Frontal cortex (tissue), 4 donors: ENCODE results near the gene AFG3L2. TPM values are rescaled to one million over a fixed set of nuclear protein-coding genes. Genes with fewer than 3 reads are reported as not detected.

Source experiments
- DNase-seq, 2 donors: peaks; one replicate each; pipeline ENCODE4 v3.0.0; 2012; ENCODE audit warnings: low spot score in 2 of 2
- FAIRE-seq: peaks from 2 replicates; lab custom pipeline; 2012; peaks lifted over from hg19 to GRCh38; lab: Jason Lieb, UNC
- total RNA-seq: library from RNA; depleted of rRNA; stranded (reverse); fragments of >200 nt; gene quantifications from one replicate; pipeline ENCODE4 v1.2.3, GENCODE V29; 2014
- donor health status: control.
- donor health status: control.
- donor health status: control.

Gene AFG3L2
- total RNA-seq, 1 donor from 2014 or later = 33.8 TPM

DNA sequence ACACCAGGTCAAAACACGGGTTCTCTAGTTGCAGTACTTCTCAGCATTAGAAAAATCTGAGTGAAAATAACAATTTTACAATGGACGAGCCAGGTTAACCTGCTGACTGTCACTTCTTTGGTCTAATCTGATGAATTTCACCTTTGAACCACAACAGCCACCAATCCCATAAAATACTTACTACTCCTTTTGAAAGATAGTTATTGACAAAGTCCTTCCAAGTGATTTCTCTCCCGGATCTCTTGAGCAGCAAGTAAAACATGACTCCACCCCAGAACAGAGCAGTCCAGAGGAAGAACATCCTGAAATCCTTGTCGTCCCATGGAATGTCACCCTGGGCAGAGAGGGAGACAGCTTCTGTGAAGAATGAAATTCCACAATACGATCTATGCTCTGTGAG, 10.2 kb downstream of the AFG3L2 start:
- FAIRE-seq (no peak), DNase-seq (no peak)

DNA sequence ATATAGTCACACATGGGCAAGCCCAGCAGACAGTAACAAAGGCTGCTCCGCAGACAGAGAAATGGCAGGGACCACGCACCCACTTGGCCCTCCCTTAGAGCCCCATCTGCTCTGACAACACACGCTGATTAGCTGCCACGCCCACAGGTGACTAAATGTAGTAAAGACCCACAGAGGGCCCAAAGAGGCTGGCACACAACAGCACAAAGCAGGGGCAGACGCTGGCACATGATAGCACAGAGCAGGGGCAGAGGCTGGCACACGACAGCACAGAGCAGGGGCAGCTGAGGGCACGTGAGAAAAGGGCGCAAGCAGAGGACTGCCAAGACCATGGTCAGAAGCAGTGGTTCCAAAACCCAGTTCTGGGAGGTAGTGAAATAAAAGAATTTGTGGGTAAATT, 10.6 kb downstream of the AFG3L2 start:
- FAIRE-seq (no peak), DNase-seq (no peak)

DNA sequence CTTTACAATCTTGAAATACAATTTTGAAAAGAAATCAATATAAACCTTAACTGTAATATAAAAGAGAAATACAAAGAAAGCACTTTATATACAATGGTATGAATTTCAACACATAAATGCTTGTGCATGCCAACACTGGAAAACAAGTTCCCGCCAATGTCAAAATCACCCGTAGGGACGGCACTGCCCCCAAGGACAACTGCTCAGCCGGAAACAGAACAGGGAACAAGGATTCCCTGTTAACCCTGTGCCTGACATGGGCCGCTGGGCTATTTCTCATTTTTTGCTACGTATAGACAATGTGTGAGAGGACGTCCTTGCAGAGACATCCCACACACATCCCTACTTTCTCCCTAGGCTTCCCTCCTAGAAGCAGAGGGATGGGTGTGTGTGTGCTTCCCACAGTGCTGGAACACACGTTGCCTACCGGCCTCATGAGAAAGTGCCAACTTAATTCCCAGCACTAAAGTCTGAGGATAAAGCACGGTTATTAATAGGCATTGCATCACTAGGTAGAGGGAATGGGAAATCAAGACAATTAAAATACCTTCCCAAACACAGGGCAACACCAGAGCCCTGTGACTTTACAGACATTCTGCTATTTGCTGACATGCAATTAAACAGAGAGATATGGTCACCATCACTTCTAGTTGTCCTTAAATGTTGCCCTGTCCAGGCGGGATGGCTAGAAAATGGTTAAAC, 14.4 kb downstream of the AFG3L2 start:
- no peak for FAIRE-seq
- DNase-seq = no peak

DNA sequence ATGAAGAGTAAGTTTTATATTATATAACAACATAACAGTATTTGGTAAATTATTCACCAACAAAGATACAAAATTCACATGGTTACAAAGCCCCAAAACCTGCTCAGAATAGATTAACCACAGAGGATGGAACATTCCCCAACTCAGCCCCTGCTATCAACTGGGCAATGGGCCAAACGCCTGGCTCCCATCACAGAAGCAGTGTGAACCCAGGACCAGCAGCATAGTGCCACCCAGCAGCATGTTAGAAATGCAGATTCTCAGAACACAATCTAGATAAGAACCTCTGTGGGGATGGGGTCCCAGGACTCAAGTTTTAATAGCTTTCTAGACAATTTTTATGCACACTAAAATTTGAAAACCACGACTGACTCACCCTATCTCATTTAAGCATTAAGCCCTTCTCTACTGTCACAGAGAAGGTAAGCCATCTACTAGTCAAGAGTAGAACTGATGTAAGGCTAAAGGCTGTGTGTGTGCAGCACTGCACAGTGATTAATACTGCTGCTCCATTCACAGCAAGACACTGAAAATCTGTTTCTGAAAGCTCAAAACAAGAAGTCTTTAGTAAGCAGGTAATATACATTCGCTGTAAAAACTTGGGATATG, 15.2 kb downstream of the AFG3L2 start:
- FAIRE-seq = no peak
- no peak for DNase-seq

DNA sequence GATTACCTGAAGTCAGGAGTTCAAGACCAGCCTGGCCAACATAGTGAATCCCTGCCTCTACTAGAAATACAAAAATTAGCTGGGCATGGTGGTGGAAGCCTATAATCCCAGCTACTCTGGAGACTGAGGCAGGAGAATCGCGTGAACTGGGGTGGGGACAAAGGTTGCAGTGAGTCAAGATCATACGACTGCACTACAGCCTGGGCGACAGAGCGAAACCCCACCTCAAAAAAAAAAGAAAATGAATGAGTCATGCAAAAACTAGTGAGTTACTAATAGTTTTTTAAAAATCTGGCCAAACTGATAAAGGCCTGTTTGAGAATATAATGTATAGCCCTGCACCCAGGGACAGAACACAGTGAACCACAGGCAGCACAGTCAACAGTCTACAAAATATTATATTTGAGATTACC, 17.5 kb downstream of the AFG3L2 start:
- no peak for DNase-seq
- no peak for FAIRE-seq

DNA sequence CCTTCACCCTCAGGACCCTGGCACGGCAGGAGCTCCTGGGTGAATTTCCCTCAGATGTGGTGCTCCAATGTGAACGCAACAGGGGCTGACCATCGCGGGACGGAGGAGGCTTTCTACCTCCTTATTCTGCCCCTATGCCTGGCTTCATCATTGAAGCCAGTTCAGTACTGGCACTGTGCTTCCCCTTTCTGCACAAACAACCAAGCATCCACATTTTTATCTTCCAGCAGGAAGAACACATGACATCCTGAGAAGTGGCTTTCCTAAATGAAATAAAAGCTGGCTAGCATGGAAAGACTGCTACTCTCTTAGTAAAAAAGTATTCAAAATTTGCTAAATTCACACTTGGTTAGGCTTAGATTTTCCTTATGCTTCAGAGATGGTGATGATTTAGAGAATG, 24.8 kb downstream of the AFG3L2 start:
- FAIRE-seq = no peak
- DNase-seq = no peak

DNA sequence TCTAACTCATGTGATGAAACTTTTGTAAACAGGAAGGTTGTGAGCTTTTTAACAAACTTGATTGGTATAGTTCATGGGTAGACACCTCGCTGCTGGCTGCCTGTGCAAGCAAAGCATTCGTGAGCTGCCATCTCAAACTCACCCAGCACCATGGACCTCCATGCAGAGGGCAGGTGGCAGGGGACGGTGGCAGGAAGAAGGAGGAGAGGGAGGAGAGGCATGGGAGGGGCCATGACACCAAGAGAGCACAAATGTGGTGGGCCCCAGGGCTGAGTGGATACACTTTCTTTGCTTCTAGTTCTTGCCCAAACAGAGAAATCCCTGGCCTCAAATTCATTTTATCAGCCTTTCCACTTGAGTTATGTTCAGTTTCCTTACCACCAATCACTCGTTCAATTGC, 29.1 kb downstream of the AFG3L2 start:
- no peak for DNase-seq
- FAIRE-seq = no peak

DNA sequence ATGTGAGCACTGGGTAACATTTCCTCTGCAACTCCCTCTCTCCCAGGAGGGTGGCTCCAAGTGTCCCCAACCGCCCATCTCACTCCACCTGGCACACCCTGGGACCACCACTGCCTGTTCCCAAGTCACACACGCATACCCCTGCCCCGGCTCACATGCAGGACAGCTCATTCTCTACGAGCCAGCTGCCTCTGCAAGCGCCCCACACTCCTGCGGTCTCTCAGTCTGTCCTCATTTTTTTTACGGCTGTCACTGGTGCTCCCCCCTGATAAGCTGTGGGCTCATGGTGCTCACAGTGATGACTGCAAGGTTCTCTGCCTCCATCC, 30.8 kb downstream of the AFG3L2 start:
- FAIRE-seq = no peak
- no peak for DNase-seq

DNA sequence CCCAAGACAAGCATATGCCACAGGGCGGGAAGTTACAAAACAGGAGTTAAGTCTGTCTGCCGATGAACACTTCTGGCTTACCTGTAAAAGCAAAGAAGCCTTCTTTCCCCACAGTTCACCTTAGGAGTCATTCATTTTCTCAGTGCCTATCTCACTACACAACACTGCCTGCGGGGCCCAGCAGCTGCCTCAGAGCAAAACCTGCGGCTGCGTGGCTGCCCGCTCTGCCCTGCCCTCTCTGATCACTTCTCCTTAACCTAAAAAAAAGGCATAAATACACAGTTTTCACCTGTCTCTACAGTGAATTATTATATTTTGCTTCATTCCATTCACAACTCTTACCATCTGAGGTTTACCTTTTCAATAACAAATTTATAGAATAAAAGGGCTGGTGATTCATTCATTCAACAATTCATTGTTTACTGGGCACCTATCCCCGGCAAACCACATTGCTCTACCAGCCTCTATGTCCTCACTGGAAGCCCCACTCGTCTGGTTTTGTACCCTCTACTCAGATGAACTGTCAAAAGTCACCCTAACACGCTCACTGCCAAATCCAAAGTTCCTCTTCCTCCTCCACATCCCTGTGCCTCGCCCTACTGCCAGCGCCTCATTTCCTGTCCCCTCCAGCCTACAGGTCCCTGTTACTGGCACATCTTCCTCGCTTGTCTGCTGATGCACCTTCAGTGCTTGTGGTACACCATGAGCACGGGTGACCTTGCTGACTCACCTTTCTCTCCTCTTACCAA, 31.4 kb downstream of the AFG3L2 start:
- no peak for FAIRE-seq
- no peak for DNase-seq

DNA sequence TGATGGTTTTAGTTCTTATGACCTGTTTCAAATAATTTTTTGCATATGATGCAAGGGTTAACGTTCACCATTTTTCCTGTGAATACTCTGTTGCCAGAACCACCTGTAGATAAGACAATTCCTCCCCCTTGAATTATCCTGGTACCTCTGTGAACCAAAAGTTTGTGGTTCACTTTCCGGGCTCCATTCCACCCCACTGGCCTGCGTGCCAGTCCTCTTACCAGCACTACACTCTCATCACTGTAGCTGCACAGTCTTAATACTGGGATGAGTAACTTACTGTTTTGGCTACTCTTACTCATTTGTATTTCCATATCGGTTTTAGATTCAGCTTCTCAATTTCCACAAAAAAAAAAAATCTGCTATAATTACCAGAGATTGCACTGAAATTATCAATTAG, 34.4 kb downstream of the AFG3L2 start:
- no peak for FAIRE-seq

DNA sequence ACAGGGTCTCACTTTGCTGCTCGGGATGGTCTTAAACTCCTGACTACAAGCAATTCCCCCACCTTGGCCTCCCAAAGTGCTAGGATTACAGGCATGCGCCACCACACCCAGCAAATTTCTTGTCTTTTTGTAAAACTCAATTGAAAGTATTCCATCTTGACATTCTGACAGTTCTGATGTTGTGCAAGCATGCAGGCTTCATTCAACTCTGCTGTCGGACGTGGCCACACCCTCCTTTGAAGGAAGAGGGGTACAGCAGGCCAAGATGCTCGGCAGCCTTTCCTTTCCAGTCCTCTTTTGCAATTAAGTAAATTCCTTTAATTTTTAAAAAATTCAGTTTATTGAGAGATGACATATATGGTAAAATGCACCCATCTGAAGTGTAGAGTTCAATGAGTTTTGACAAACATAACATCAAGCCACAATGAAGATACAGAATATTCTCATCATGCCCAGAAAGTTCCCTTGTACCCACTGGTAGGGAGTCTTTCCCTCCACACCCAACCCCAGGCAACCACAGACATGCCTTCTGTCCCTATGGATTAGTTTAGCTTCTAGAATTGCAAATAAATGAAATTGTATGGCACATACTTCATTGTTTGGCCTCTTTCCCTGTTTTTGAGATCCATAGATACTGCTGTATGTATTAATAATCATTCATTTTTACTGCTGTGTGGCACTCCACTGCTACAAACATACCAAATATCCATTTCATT, 35.9 kb downstream of the AFG3L2 start:
- FAIRE-seq = no peak
- no peak for DNase-seq

More for the DNA sequence above, 34.4 kb downstream of the AFG3L2 start:
- DNase-seq = no peak

DNA sequence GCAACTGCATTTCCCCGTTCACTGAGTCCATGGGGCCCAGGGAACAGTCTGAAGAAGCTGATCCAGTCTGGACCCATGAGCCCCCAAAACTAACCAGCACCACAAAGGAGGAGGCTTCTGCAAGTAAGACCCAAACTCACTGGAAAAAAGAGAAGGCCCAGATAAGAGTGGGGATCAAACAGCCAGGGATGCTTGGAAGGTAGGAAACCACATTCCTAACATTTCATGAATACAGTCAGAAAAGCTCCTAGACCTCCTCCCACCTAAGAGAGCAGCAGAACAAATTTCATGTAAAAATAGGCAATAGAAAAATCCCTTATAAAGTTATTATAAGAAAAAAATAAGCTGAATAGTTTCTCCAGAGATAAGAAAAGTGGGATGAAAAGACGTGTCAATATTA, 38.6 kb downstream of the AFG3L2 start:
- no peak for FAIRE-seq
- no peak for DNase-seq

DNA sequence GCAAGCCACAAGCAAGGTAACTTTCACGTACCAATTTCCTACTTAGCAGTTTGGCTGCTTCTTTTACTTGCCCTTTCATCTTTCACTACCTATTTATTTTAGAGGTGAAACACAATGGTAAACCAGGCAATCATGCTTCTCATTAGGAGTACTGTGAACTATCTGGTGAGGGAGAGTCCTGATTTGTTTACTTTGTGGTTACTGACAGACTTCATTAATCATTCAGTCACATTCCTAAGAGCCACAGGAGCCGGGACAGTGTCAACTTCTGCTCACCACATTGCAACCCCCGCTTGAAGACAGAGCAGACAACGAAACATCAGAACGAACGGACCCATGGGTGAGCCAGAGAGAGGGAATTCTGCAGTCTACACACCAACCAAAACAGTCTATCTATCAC, 40.1 kb downstream of the AFG3L2 start:
- DNase-seq (no peak), FAIRE-seq (no peak)

DNA sequence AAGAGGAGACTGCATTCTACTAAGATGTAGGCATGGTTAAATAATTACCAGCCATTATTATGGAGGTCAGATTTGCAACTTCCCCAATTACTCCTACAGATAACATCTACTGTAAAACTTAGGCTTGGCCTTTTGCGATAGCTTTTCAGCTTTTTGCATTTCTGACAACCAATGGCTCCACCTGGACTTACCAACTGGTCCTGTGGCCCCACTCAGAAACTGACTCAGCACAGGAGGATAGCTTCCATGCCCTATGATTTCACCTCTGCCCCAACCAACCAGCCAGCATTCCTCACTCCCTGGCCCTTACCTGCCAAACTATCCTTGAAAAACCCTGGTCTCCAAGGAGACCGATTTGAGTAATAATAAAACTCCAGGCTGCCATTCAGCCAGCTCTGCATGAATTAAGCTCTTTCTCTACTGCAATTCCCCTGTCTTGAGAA, 40.8 kb downstream of the AFG3L2 start:
- FAIRE-seq (no peak), DNase-seq (no peak)

DNA sequence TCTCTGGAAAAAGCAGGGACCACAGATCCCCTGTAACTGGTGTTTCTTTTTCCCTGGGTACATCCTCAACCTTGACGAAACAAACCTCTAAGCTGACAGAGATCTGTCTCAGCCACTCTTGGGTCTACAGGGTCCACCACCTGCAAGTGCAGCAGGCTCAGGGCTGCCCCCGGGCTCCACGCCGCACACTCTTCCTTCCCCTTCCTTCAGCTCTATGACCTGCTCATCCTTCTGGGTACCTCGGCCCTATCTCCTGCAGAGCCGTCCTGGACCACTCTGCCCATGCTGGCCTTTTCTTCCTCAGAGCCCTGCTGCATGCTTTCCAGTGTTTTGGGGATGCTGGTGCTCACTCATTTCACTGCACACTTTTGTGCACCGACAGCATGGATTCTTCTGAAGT, 41.5 kb downstream of the AFG3L2 start:
- FAIRE-seq (no peak), DNase-seq (no peak)

DNA sequence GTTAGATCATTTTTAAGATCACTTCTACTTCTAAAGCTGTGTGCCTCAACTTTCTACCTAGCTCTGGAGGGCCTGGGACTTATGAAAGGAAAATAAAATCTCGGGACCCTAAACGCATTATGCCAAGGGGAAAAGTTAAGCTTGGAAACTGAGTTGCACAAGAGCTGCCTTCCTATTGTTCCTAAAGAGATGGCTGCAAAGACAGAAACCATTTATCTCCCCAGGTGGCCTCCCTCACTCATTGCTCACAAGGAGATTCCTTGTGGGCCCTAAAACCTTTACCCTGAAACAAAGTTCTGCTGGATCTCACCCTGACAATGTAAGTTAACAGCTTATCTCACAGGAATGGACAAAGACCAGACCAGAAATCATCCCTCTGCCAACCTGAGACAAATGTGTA, 42.2 kb downstream of the AFG3L2 start:
- no peak for FAIRE-seq

DNA sequence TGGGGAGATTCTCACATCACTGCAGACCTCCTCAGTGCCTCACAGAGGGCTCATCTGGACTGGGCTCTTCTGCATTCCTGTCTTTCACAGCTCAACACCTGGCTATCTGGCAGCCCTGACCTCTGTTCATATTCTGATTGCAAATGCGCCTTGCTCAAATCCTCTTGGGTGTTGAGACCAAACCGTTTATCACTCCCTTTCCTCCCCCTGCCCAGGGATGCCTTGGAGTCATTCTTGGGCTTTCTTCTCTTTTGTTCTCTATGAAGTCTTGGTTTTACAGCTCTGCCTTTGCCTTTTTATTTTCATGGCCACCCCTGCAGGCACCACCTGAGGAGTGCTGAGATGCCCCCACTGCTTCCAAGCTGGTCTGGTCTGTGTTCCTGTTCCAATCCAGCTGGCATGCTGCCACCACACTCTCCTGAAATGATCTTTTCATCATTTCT, 42.6 kb downstream of the AFG3L2 start:
- no peak for FAIRE-seq
- DNase-seq = no peak

More for the DNA sequence above, 42.2 kb downstream of the AFG3L2 start:
- no peak for DNase-seq

DNA sequence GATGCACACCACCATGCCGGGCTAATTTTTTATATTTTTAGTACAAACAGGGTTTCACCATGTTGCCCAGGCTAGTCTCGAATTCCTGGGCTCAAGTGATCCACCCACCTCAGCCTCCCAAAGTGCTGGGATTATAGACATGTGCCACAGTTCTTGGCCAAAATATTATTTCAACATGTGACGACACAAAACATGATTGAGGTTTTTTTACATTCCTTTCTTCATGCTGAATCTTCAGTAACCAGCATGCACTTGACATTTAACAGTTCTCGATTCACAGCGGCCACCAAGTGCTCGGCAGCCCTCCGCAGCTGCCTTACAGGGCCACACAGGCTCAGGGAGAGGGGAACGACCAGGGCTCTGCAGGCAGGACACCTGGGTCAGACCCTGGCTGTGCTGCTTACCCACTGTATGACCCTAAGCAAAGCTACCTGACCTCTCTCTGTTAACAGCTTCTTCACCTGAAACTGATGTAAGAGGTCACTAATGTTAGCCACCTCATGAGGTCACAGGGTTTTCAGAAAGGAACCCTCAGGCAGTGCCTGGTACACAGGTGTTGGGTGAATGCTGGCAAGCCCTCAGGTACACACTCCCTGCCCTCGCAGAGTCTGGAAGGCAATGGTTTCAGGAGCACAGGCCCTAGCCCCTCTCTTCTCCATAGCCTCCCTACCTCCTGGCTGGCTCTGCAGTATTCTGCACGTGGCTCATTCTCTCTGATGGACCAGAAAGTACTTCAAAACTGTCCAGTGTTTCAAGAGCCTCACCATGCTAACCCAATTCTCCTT, 43.3 kb downstream of the AFG3L2 start:
- DNase-seq (no peak), FAIRE-seq (no peak)

DNA sequence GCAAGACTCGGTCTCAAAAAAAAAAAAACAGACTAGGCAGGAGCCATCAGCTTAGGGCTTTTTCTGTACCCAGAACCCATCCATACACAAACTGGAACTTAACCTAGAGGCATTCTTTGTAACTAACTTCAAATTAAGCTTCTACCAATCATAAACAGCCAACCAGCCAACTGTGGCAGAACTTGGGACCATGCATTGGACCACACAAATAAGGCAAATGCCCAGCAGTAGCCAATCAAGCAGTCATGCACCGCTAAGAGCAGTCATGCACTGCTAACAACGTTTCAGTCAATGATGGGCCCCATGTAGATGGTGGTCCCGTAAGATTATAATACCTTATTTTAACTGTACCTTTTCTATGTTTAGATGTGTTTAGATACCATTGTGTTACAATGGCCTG, 46.3 kb downstream of the AFG3L2 start:
- DNase-seq = no peak
- FAIRE-seq = no peak
